GM19035 (cell line): ENCODE measurements around the gene OR2B6.
"Not testable (repeated sequence)": the region's sequence is repeated elsewhere in the genome, so short reads cannot be mapped to it uniquely, and the experiment has no call there.

ENCODE experiments used
- ATAC-seq: cut with Tn5 transposase; IDR thresholded peaks from one replicate; pipeline ENCODE4 v1.9.1; 2021; ENCODE audit not compliant: unreplicated experiment

The OR2B6 gene

DNA sequence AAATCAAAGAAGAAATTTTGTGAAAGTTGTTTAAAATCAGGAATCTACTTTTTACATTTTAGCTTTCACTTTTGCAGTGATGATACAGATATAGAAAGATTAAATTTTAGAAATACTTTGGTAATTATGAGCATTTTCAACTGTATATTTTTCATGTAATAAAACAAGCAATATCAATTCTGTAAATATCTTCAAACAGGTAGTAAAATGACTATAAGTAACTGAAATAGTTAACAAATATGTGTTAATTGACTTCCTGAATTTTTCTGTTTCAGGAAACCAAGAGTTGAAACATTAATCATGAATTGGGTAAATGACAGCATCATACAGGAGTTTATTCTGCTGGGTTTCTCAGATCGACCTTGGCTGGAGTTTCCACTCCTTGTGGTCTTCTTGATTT, at the start of gene OR2B6:
TSS of gene OR2B6 (plus strand) at position 301 of the 400 bp plus-strand sequence. CDS start at position 301, 0 bp downstream.
- ATAC-seq: no peak

DNA sequence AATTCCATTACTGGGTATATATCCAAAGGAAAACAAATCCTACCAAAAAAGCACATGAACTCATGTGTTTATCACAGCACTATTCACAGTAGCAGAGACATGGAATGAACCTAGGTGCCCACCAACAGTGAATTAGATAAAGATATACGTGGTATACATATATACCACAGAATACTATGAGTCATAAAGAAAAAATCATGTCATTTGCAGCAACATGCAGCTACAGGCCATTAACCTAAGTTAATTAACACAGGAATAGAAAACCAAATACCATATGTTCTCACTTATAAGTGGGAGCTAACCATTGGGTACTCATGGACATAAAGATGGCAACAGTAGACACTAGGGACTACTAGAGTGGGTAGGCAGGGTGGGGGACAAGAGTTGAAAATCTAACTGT, 49.0 kb upstream of the OR2B6 start:
- no peak for ATAC-seq

DNA sequence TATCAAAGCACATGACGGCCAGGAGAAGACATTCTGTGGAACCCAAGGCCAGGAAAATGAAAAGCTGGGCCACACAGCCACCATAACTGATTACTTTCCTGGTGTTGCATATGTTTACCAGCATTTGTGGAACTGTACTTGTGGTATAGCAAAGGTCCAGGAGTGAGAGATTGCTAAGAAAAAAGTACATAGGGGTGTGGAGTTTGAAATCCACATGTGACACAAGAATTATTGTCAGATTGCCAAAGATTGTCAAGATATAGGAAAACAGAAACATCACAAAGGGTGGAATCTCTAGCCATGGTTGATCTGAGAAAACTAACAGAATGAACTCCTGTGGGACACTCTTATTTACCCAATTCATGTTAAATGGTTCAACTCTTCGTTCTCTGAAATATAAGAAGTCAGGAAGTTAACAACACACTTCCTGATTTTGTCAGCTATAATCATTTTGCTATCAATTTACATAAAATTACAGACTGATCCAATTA, 45.0 kb upstream of the OR2B6 start, which contains the start of gene OR2B2:
TSS of gene OR2B2 (minus strand) at position 441 of the 491 bp plus-strand sequence. CDS start at position 364, 77 bp downstream.
- ATAC-seq: no peak

DNA sequence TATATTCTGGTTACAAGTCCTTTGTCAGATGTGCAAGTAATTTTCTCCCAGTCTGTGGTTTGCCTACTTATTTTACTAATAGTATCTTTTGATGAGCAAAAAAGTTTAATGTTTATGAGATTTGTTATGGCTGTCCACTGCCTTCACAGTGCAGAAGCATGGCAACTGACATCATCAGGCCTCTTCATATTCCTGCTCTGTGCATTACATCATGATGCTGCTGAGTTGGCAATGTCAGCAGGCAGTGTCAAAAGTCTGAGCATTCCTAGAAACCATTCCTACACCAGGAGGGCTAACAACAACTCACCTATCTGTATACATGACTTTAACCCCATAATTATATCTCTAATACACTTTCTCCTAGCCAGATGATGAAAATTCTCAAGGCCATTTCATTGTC, 34.1 kb upstream of the OR2B6 start:
- no peak for ATAC-seq

DNA sequence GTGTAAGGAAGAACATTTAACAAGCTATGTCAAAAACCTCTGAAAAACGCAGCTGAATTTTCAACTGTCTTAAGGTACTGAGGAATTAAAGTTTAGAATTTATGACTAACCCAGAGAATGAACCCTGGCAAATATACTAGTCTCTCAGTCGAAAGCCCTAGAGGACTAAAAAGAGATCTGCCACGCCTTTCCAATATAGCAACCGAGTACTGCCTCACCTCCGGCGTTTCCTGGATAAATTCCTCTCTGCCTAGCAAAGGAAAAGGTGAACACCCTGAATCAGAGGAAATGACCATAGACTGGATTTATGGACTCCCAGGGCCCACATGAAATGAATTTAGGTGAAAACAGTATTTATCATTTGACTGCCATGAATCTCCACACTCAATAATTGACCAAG, 32.9 kb upstream of the OR2B6 start:
- no peak for ATAC-seq

DNA sequence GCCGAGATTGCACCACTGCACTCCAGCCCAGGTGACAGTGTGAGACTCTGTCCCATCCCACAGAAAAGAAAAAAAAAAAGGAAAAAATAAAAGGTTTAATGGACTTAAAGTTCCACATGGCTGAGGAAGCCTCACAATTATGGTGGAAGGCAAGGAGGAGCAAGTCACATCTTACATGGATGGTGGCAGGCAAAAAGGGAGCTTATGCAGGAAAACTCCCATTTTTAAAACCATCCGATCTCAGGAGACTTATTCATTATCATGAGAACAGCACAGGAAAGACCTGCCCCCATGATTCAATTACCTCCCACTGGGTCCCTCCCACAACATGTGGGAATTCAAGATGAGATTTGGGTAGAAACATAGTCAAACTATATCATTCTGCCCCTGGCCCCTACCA, 29.0 kb upstream of the OR2B6 start:
- ATAC-seq: not testable (repeated sequence)

DNA sequence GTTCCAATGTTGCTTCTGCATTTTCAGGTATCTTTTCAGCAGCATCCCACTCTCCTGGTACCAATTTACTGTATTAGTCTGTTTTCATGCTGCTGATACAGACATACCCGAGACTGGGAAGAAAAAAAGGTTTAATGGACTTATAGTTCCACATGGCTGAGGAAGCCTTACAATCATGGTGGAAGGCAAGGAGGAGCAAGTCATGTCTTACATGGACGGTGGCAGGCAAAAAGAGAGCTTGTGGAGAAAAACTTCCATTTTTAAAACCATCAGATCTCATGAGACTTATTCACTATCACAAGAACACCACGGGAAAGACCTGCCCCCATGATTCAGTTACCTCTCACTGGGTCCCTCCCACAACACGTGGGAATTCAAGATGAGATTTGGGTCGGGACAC, 27.1 kb upstream of the OR2B6 start:
- ATAC-seq: not testable (repeated sequence)

DNA sequence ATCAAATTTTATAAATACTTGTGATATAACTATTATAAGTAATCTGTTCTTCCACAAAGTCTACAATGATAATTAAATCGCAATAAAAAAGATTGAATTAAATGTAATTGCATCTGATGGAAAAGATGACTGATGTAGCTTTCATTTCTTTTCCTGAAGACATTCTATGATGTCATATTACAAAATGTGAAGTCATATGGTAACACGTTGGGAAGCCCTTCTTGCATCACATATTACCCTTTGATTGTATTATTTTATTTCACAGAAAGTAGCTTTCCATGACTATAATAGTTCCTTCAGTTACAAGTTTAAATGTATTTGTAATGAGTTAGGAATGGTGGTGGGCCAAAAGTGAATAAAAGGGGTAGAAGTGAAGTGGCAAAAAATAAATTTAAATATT, 25.8 kb upstream of the OR2B6 start:
- ATAC-seq: no peak

DNA sequence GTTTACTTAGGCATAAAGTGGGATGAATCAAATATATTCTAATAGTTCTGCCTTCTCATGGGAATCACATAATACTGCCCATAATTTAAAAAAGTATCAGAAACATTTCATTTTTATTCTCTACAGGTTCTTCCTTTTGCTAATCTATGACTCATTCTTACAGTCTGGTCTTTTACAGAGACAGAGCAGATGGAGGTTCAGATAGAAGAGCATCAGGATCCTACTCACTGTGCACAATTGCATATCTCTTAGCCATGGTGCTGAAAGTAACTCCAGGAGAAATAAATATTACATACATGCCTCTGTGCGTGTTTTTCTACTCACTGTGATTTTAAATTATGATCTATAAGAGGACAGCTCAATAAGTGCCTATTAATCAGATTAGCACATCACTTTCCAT, 16.3 kb upstream of the OR2B6 start:
- no peak for ATAC-seq

DNA sequence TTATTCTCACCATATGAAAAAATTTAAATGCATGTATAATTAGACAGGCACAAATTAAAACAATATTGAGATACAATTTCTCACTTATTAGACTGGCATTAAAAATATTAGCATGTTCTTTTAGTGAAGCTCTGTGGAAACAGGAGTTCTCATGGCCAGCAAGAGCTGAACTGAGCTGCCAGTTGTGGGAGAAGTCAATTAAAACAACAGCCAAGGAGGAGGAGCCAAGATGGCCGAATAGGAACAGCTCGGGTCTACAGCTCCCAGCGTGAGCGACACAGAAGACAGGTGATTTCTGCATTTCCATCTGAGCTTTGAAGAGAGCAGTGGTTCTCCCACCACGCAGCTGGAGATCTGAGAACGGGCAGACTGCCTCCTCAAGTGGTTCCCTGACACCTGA, 14.0 kb upstream of the OR2B6 start:
- not testable (repeated sequence) for ATAC-seq

DNA sequence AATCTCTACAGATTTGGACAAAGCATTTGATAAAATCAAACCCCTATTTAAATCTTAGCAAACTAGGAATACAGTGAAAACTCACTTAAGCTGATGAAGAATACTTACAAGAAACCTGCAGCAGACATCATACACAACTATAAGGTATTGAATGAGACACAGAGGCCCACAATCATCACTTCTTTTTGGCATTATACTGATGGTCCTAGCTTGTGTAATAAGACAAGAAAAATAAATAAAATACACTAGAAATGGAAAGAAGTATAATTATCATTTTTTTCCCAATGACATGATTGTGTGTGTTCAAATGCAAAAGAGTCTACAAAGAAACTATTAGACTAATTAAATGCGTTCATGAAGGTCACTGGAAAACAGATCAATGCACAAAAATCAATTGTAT, 8.8 kb upstream of the OR2B6 start:
- ATAC-seq: no peak

DNA sequence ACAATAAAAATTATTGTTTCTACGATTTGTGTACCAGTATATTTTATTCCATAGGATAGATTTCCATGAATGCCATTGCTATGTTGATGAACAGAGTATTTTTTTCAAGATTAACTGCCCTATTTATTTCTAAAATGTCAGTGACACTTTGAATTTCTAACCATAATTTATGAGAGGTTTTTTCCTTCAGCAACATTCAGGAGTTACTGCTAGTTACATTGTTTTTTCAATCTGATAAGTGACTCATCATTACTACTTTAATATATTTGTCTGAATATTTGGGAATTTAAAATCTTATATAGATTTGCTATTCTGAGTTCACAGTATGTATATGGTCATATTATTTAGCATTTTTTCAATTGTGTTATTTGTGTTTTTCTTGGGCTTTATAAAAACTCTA, 6.0 kb upstream of the OR2B6 start:
- ATAC-seq: no peak

DNA sequence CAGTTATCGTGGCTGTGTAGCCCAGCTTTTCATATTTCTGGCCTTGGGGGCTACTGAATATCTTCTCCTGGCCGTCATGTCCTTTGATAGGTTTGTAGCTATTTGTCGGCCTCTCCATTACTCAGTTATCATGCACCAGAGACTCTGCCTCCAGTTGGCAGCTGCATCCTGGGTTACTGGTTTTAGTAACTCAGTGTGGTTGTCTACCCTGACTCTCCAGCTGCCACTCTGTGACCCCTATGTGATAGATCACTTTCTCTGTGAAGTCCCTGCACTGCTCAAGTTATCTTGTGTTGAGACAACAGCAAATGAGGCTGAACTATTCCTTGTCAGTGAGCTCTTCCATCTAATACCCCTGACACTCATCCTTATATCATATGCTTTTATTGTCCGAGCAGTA, 475 bp downstream of the OR2B6 start:
- no peak for ATAC-seq

DNA sequence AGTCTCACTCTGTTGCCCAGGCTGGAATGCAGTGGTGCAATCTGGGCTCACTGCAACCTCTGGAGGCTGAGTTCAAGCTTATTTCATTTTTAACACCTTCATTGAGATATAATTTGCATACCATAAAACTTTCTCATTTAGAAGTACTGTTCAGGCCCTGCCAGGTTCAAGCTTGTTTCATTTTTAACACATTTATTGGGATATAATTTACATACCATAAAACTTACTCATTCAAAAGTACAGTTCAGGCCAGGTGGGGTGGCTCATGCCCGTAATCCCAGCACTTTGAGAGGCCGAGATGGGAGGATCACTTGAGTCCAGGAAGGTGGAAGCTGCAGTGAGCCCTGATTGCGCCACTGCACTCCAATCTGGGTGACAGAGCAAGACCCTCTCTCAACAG, 5.5 kb downstream of the OR2B6 start:
- no peak for ATAC-seq

DNA sequence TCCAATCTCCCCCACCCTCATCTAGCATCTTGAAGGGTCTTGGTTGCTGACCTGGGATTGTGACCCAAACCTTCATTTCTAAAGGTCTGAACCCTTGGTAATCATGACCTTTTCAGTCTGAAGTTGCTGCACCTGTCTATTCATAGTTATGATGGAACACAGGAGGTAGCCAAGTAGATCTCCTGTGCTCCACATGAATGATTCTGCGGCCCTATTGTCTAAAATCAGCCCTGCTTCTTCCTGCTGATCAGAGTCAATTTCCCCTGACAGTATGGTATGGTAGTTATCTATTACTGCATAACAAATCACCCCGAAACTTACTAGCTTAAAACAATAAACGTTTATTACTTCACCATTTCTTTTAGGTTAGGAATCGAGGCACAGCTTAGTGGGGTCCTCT, 9.0 kb downstream of the OR2B6 start:
- no peak for ATAC-seq

DNA sequence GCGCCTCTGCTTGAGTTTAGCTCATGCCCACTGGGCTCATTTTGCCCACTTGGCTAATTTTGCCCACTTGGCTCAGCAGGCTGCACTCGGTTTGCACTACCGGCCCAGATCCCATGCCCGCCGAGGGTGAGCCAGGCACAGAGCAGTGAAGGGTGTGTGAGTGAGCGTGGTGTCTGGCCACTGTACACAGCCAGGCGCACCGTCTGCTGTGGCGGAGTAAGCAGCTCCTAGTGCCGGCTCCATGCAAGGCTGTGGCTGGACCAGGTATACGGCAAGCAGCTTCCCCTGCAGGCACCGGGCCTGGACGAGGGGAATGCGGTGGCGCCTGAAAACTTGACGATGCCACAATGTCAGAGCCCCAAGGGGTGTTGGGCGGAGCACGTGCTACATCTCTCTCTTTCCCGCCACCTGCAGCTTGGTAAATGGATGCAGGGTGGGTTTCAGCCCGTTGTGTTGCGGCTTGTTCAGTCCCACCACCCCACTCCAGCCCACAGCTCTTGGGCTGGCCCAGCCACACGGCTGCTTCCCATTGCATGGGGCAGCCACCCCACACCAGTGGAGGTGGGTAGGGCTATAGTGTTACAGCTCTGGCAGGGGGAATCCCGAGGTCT, 9.9 kb downstream of the OR2B6 start:
- no peak for ATAC-seq

DNA sequence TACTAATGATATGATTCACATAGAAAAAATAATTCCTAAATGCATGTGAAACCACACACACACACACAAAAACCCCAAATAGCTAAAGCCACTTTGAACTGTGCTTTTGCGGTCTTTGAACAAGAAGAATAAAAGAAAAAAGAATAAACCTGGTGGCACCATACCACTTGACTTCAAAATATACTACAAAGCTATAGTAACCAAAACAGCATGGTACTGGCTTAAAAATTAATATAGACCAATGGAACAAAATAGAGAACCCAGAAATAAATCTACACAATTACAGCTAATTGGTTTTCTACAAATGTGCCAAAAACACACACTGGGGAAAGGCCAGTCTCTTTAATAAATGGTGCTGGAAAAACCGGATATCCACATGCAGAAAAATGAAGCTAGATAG, 13.4 kb downstream of the OR2B6 start:
- no peak for ATAC-seq

DNA sequence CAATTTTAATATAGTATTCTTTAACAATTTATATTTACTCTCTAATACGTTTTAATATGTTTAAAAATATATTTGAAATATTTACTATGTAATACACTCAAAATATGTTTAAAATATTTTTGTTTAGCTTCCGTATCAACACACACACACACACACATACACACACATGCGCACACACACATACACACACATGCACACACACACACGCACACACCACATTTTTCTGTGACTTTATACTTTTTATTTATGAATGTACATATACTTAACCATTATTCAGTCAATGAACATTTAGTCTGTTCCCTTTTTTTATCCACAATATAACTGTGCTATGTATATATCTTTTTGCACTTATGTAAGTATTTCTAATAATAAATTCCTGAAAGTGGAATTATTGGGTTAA, 15.7 kb downstream of the OR2B6 start:
- no peak for ATAC-seq

DNA sequence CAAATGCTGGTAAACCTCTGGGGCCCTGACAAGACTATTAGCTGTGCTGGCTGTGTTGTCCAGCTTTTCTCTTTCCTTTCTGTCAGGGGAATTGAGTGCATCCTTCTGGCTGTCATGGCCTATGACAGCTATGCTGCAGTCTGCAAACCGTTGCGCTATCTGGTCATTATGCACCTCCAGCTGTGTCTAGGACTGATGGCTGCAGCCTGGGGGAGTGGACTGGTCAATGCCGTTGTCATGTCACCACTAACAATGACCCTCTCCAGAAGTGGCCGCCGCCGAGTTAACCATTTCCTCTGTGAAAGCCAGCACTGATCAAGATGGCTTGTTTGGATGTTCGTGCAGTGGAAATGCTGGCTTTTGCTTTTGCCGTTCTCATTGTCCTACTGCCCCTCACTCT, 20.3 kb downstream of the OR2B6 start:
- ATAC-seq: no peak

DNA sequence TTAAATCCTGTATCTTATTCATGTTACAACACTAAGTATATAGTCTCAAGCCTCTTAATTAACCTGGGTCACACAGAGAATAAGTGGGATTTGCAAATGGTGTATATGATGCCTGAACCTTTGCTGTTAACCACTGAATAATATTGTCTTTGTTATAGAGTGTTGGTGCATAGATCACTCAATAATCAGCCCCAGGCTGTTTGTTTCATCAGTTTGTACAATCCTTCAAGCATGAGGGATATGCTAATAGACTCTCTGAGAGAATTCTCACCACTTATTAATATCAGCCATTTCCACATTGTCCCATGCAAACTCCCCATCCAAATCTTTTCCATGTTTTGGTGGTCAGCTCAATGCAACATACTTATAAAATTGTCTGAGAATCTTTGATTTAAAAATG, 21.7 kb downstream of the OR2B6 start:
- no peak for ATAC-seq

DNA sequence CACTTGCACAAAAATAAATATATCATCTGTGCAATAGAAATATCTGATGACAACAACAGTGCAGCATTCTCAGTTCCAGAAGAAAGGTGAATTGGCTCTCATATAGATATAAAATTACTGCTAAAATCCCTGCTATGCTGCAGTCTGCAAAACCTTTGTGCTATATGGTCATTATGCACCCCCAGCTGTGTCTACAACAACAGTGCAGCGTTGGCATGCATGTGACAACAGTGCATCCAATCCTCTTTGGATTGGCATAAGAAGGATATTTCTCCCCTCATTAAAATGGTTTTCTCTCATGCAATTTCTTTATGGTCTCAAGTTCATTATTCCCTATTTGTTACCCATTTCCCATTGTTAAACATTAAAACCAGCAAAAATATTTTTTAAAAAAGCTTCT, 23.1 kb downstream of the OR2B6 start:
- ATAC-seq: no peak

DNA sequence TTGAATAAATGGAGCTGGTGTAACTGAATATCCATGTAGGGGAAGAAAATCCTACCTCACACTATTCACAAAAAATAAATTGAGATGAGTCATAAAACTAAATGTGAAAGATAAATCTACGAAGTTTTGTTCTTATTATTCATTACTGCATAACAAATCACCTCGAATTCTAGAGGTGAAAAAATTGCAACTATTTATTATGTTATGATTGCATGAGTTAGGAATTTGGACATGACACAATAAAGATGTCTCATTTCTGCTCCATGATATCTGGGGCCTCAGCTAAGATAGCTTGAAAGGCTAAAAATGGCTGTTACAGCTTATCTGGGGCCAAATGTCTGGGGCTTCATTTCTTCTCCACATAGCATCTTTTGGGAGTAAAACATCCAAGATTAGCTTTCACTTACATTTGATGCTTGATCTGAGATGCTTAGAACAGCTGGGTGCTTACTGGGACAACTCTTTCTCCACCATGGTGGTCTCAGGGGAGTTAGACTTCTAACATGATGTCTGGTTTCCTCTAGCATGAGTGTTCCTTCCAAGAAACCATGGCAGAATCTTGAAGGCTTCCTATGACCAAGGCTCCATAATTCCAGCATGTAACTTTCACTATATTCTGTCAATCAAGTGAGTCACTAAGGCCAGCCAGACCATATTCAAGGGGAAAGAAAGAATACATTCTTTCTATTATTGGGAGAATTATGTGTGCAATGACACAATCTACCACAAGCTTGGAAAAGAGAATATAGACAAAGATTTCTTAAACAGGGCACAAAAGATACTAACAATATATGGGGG, 30.1 kb downstream of the OR2B6 start:
- ATAC-seq: no peak

DNA sequence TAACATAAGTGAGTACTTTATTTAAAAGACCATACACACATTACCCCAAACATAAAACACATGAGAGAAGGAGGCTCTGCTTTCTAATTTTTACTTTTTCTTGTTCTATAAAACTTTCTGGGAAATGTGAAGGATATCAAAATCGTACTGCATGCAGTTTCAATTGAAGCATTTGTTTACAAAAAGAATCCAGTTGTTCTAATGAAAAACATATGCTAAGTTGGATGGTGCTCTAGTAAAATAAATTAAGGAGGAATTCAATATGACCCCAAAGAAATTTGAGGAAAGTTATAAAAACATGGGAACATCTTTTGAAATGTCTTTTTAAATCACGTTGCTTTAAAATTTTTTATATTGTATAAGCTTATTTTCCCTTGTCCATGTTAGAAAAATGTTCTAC, 37.6 kb downstream of the OR2B6 start:
- ATAC-seq: no peak
